Measurements from ENCODE around the gene ENPP4.
A peak's percentile ranks its signal among the peaks of the same experiment; 100 is the strongest.

DNA sequence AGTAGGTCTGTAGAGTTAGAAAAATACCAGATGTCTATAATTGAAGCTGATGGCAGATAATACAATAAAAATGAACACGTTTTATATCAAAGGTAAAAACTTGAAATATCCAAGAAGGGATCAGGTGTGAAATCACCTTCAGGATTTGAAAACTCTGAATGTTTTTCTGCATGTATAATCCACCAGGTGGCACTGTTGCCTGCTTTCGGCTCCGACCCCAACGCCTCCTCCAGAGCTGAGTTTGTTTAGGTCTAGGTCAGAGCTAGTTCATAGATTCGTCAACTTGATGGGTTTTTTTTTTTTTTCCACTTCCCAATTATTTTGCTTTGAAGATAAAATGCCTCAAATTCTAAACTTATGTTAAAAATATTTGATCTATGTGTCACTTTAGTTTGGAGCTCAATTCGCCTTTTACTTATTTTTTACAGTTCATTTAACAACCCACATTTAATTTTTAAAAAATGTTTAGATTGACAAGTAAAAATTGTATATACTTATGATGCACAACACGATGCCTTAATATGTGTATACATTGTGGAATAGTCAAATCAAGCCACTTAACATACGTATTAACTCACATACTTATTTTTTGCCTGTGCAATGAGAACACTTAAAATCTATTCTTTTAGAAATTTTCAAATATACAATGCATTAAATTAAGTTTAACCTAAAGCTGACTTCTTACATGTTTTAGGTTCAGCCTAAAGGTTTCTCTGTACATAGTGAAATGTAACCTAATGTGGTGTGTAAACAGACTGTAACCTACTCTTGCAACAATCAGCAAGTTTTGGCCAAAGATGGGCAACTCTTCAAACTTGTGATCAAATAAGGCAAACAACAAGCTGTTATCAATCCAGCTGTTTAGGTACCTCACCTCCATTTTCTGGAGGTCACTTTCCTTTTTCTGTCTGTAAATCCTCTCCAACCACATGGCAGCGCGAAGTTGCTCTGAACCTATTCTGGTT lies 39.4 kb upstream of the ENPP4 start:
- peak; percentile 68 for TF ChIP-seq CTCF (conservative IDR thresholded peaks at IDR 0.05; ENCODE audit: low read depth, low read length)
- no peak for TF ChIP-seq POLR2A (IDR thresholded peaks at IDR 0.05; ENCODE audit: low read depth, low read length)
- no peak for TF ChIP-seq BHLHE40 (IDR thresholded peaks at IDR 0.05; ENCODE audit: low read depth, low read length)
- TF ChIP-seq FOS (IDR thresholded peaks at IDR 0.05; ENCODE audit: low read depth, low read length), result no peak
- TF ChIP-seq RCOR1 (IDR thresholded peaks at IDR 0.05; ENCODE audit: insufficient replicate concordance, low read length), result no peak
- TF ChIP-seq RAD21 (IDR thresholded peaks at IDR 0.05; ENCODE audit: low read length), result peak; percentile 69
- no peak for TF ChIP-seq MAFK (IDR thresholded peaks at IDR 0.05; ENCODE audit: low read depth, low read length)
- no peak for TF ChIP-seq USF2 (IDR thresholded peaks at IDR 0.05; ENCODE audit: low read depth, low read length)

All from IMR-90 (cell line).